MG63 (cell line): ENCODE results near the gene WEE1. TPM values are rescaled to one million over a fixed set of nuclear protein-coding genes. Genes with fewer than 3 reads are reported as not detected.
A peak's percentile ranks its signal among the peaks of the same experiment; 100 is the strongest.
"Not testable (repeated sequence)": the region's sequence is repeated elsewhere in the genome, so short reads cannot be mapped to it uniquely, and the experiment has no call there.

Experiments
- DNase-seq: peaks from one replicate; pipeline ENCODE4 v3.0.0-alpha.2; 2020
- H3K27me3 ChIP-seq: fragments of 250-450 bp; sonication (Bioruptor Pico); 2 replicates; pipeline ENCODE4 v1.5.1; 2020; ENCODE audit warnings: mild to moderate bottlenecking, moderate library complexity
- H3K36me3 ChIP-seq: fragments of 250-450 bp; sonication (Bioruptor Pico); 2 replicates; pipeline ENCODE4 v1.5.1; 2020; ENCODE audit warnings: mild to moderate bottlenecking, moderate library complexity
- H3K4me3 ChIP-seq: fragments of 250-450 bp; sonication (Bioruptor Pico); 2 replicates; pipeline ENCODE4 v1.5.1; 2020; ENCODE audit warnings: mild to moderate bottlenecking, moderate library complexity
- H3K9me3 ChIP-seq: fragments of 250-450 bp; sonication (Bioruptor Pico); 2 replicates; pipeline ENCODE4 v1.5.1; 2020; ENCODE audit warnings: mild to moderate bottlenecking, moderate library complexity
- total RNA-seq: library from RNA; depleted of rRNA; stranded (reverse); fragments of >200 nt; shearing (Covaris generic); gene quantifications from 2 replicates; pipeline ENCODE4 v1.2.3, GENCODE V29; 2014; ENCODE audit warnings: low replicate concordance

The WEE1 gene
- total RNA-seq, 1 experiment from 2014 or later: 35.6 TPM

DNA sequence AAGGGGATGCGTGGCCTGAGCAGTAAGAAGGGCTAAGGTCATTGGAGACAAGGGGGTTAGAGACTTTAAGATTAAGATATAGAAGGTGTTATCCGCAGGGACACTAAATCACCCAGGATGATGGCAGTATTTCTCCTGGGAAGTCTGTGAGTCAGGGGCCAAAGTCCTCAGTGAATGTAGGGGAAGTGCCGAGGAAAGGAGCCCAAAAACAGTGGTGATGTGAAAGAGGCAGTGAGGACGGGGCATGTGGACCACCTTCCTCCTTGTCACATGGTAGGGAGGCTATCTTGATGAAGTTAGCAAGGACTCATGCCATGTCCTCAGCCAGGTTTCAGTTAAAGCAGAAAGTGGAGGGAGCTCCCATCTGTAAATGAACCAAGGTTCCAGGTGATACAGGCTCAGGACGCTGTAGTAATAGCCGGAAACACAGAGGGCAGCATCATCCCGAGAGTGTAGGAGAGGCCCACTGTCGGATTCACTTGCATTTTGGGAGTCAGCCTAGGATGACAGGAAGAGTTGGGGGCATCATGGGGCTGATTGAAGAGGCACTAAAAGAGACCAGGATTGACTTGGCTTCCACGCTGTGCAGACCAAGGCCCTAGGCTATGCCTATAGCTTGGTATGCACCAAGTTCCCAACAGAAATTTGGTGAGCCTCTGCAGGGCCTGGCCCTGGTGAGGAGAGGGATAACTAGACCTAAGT is 33.5 kb downstream of the WEE1 start:
- H3K4me3 ChIP-seq: no peak overlapping the region
- H3K9me3 ChIP-seq: peaks cover 3% of the 10 kb centered on the region
- no peaks in the 10 kb centered on the region for H3K27me3 ChIP-seq
- DNase-seq: no peak
- no peaks in the 10 kb centered on the region for H3K36me3 ChIP-seq

DNA sequence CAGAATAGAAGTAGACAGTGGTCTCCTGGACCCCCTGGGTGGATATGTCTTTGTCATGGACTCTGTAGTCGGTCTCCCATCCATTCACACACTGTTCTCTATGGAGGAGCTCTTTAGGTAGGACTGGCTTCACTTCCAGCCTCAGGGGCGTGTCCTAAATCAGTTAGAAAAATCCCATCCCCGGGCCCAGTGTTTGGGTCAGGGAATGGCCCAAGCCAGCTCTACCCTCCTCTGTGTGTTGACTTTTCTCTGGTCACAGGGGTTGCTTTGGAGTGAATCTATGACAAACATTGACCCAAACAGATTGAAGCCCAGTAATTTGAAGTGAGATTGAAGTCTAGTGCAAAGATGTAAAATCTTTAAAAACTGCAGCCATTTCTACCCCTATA is 34.0 kb downstream of the WEE1 start:
- Histone ChIP-seq H3K9me3 (peaks cover 3% of the 10 kb centered on the region), H3K27me3 (no peaks in the 10 kb centered on the region), H3K4me3 (no peak overlapping the region), H3K36me3 (no peaks in the 10 kb centered on the region)
- DNase-seq: no peak

DNA sequence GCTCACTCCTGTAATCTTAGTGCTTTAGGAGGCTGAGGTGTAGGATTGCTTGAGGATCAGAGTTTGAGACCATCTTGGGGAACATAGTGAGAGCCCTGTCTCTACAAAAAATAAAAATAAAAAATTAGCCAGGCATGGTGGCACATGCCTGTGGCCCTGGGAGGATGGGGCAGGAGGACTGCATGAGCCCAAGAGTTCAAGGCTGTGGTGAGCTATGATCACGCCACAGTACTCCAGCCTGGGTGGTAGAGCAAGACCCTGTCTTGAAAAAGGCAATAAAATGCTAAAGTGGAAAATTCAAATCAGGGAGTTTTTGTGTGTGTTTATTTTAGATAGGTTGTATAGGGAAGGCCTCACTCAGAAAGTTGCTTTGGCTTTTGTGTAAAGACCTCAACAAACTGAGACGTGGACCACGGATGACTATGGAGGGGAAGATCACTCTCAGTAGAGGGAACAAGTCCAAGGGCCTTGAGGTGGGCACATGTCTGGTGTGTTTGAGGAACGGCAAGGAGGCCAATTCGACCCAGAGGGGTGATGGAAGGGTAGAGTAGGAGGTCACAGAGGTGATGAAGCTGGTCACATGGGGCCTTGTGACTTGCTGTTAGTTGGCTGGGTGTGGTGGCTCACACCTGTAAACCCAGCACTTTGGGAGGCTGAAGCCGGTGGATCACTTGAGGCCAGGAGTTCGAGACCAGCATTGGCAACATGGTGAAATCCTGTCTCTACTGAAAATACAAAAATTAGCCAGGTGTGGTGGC is 35.7 kb downstream of the WEE1 start:
- H3K4me3 ChIP-seq: no peak overlapping the region
- H3K36me3 ChIP-seq: no peaks in the 10 kb centered on the region
- H3K27me3 ChIP-seq: no peaks in the 10 kb centered on the region
- no peak for DNase-seq
- peaks cover 3% of the 10 kb centered on the region for H3K9me3 ChIP-seq

- no peak for DNase-seq
- Histone ChIP-seq H3K36me3 (no peaks in the 10 kb centered on the region), H3K9me3 (peaks cover 3% of the 10 kb centered on the region), H3K27me3 (no peaks in the 10 kb centered on the region), H3K4me3 (no peak overlapping the region)
Observed at GRCh38 chr11:9609841-9610240, 36.4 kb downstream of the WEE1 start.

- peak; percentile 87 for DNase-seq
- Histone ChIP-seq H3K27me3 (no peaks in the 10 kb centered on the region), H3K4me3 (peak overlapping the region; percentile 35), H3K36me3 (no peaks in the 10 kb centered on the region), H3K9me3 (peaks cover 3% of the 10 kb centered on the region)
Observed at GRCh38 chr11:9613118-9613829, 39.8 kb downstream of the WEE1 start.

- Histone ChIP-seq H3K4me3 (peak overlapping the region; percentile 35), H3K27me3 (no peaks in the 10 kb centered on the region), H3K9me3 (peaks cover 3% of the 10 kb centered on the region), H3K36me3 (no peaks in the 10 kb centered on the region)
- peak; percentile 93 for DNase-seq
Observed at GRCh38 chr11:9613830-9614762, 40.6 kb downstream of the WEE1 start.

DNA sequence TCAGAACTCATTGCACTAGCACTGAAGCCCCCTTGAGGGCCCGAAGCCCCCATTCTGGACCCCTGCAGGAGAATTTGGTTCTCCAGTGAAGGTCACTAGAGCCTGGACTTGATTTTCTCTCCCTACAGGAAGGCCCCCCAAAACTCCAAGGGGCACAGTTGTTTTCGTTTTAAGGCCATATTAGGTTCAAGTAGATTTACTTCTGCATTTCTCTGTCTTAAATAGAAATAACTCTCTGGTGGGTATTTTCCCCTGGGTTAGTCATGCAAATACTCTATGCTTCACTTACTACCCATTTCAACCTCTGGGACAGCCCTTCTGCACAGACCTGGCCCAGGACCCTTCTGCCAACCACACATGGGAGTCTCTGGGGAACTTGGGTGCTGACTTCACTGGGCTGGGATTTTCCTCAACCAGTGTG is 41.6 kb downstream of the WEE1 start:
- no peak overlapping the region; the same call in 1 of the 2 replicates for H3K4me3 ChIP-seq
- no peaks in the 10 kb centered on the region for H3K36me3 ChIP-seq
- DNase-seq: peak; percentile 26
- H3K27me3 ChIP-seq: no peaks in the 10 kb centered on the region
- peaks cover 2% of the 10 kb centered on the region for H3K9me3 ChIP-seq

DNA sequence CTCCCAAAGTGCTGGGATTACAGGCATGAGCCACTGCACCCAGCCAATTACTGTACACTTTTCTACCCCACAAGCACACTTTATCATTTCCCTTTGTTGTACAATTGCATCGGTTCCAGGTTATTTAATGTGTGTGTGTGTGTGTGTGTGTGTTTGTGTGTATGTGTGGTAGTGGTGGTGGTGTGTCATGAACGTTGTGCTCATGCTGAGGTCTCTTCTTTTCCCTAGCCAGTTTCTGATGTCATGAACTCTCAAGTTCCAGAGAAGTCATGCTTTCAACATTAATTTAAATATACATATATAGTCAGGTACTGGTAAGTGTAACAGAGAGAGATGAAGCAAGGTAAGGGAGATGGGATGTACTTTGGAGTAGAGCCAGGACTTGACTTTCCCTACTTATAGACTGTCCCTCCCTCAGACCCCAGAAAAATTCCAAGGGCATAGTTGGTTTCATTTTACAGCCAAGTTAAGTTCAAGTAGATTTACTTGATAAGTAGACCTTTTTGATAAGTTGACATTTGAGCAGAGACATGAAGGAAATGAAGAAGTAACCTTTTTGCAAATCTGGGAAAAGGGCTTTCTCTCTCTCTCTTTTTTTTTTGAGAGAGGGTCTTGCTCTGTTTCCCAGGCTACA is 42.7 kb downstream of the WEE1 start:
- Histone ChIP-seq H3K36me3 (no peaks in the 10 kb centered on the region), H3K9me3 (no peaks in the 10 kb centered on the region), H3K4me3 (no peak overlapping the region), H3K27me3 (no peaks in the 10 kb centered on the region)
- DNase-seq: no peak

- Histone ChIP-seq H3K9me3 (no peaks in the 10 kb centered on the region), H3K4me3 (no peak overlapping the region), H3K36me3 (no peaks in the 10 kb centered on the region), H3K27me3 (no peaks in the 10 kb centered on the region)
- no peak for DNase-seq
Observed at GRCh38 chr11:9616858-9617257, 43.4 kb downstream of the WEE1 start.

GRCh38 chr11:9617940-9618339 is 44.5 kb downstream of the WEE1 start:
- Histone ChIP-seq H3K9me3 (no peaks in the 10 kb centered on the region), H3K27me3 (no peaks in the 10 kb centered on the region), H3K36me3 (no peaks in the 10 kb centered on the region), H3K4me3 (no peak overlapping the region)
- peak; percentile 59 for DNase-seq

DNA sequence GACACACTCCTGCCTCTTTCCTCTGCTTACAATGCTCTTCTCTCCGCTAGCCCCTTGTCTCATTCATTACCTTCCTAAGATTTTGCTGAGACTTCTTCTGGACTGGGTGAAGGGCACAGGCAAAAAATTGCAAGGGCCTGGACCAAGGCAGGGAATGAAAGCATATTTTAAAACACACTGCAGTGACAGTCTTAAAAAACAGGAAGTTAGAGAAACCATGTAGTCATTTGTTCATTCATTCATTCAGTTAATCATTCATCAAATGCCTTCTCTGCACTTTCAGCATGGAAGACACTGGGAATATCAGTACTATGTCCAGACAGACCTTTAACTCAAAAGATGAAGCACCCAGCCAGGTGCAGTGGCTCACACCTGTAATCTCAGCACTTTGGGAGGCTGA is 45.5 kb downstream of the WEE1 start:
- H3K9me3 ChIP-seq: no peaks in the 10 kb centered on the region
- DNase-seq: no peak
- H3K27me3 ChIP-seq: no peaks in the 10 kb centered on the region
- H3K36me3 ChIP-seq: no peaks in the 10 kb centered on the region
- no peak overlapping the region for H3K4me3 ChIP-seq

GRCh38 chr11:9619971-9620370 is 46.5 kb downstream of the WEE1 start:
- Histone ChIP-seq H3K36me3 (no peaks in the 10 kb centered on the region), H3K4me3 (no peak overlapping the region), H3K27me3 (no peaks in the 10 kb centered on the region), H3K9me3 (no peaks in the 10 kb centered on the region)
- no peak for DNase-seq

GRCh38 chr11:9622353-9622752 is 48.9 kb downstream of the WEE1 start:
- not testable (repeated sequence) for H3K27me3 ChIP-seq, DNase-seq, H3K4me3 ChIP-seq, H3K36me3 ChIP-seq, H3K9me3 ChIP-seq

DNA sequence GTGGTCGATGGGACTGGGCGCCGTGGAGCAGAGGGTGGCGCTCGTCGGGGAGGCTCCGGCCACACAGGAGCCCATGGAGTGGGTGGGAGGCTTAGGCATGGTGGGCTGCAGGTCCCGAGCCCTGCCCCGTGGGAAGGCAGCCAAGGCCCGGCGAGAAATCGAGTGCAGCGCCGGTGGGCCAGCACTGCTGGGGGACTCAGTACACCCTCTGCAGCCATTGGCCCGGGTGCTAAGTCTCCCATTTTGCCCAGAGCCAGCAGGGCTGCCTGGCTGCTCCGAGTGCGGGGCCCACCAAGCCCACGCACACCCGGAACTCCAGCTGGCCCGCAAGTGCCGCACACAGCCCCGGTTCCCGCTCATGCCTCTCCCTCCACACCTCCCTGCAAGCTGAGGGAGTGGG is 49.6 kb downstream of the WEE1 start:
- H3K4me3 ChIP-seq, H3K27me3 ChIP-seq, H3K9me3 ChIP-seq, DNase-seq, H3K36me3 ChIP-seq: not testable (repeated sequence)

- H3K9me3 ChIP-seq: no peaks in the 10 kb centered on the region
- H3K27me3 ChIP-seq: no peaks in the 10 kb centered on the region
- DNase-seq: no peak
- H3K4me3 ChIP-seq: no peak overlapping the region
- H3K36me3 ChIP-seq: no peaks in the 10 kb centered on the region
Observed at GRCh38 chr11:9624448-9624847, 51.0 kb downstream of the WEE1 start.

- Histone ChIP-seq H3K4me3 (no peak overlapping the region), H3K36me3 (no peaks in the 10 kb centered on the region), H3K9me3 (no peaks in the 10 kb centered on the region), H3K27me3 (no peaks in the 10 kb centered on the region)
- DNase-seq: no peak
Observed at GRCh38 chr11:9625162-9625561, 51.7 kb downstream of the WEE1 start.
